KMS-11 (cell line): ENCODE data around the gene SPP2.

ENCODE experiments used
- H2AFZ ChIP-seq: fragments of 200-600 bp; sonication (generic); 2 replicates; pipeline ENCODE4 v1.6.1; 2016; ENCODE audit warnings: antibody characterized with exemption, mixed run types, low read depth
- H3K27ac ChIP-seq: fragments of 200-600 bp; sonication (generic); 2 replicates; pipeline ENCODE4 v1.6.1; 2016; ENCODE audit warnings: mild to moderate bottlenecking, mixed run types
- H3K27me3 ChIP-seq: fragments of 200-600 bp; sonication (generic); 2 replicates; pipeline ENCODE4 v1.6.1; 2017; ENCODE audit warnings: mild to moderate bottlenecking, low read depth, mixed run types, moderate library complexity; ENCODE audit not compliant: insufficient read depth
- H3K36me3 ChIP-seq: fragments of 200-600 bp; sonication (generic); 2 replicates; pipeline ENCODE4 v1.6.1; 2017; ENCODE audit warnings: mild to moderate bottlenecking, mixed run types; ENCODE audit not compliant: insufficient read depth
- H3K4me1 ChIP-seq: fragments of 200-600 bp; sonication (generic); 2 replicates; pipeline ENCODE4 v1.6.1; 2016; ENCODE audit warnings: mild to moderate bottlenecking, low read depth, mixed run types; ENCODE audit not compliant: poor library complexity, severe bottlenecking
- H3K4me2 ChIP-seq: fragments of 200-600 bp; sonication (generic); 2 replicates; pipeline ENCODE4 v1.7.0; 2016; ENCODE audit warnings: mild to moderate bottlenecking, mixed run types
- H3K4me3 ChIP-seq: fragments of 200-600 bp; sonication (generic); IDR thresholded peaks from 2 replicates; pipeline ENCODE4 v1.6.1; 2017; ENCODE audit warnings: low read depth, low read length, mixed read lengths; ENCODE audit not compliant: insufficient read depth
- H3K79me2 ChIP-seq: fragments of 200-600 bp; sonication (generic); 2 replicates; pipeline ENCODE4 v1.6.1; 2016; ENCODE audit warnings: low read depth, mixed run types; ENCODE audit not compliant: insufficient read depth
- H3K9ac ChIP-seq: fragments of 200-600 bp; sonication (generic); 2 replicates; pipeline ENCODE4 v1.6.1; 2016; ENCODE audit warnings: mild to moderate bottlenecking, mixed run types
- H4K20me1 ChIP-seq: fragments of 200-600 bp; sonication (generic); 2 replicates; pipeline ENCODE4 v1.6.1; 2016; ENCODE audit warnings: mild to moderate bottlenecking, mixed run types; ENCODE audit not compliant: insufficient read depth
- CTCF ChIP-seq: fragments of 200-600 bp; sonication (generic); conservative IDR thresholded peaks from 2 replicates; pipeline ENCODE4 v1.6.1; 2017; ENCODE audit warnings: low read depth, mild to moderate bottlenecking, antibody characterized with exemption, low read length, moderate library complexity, mixed read lengths

The SPP2 gene

DNA sequence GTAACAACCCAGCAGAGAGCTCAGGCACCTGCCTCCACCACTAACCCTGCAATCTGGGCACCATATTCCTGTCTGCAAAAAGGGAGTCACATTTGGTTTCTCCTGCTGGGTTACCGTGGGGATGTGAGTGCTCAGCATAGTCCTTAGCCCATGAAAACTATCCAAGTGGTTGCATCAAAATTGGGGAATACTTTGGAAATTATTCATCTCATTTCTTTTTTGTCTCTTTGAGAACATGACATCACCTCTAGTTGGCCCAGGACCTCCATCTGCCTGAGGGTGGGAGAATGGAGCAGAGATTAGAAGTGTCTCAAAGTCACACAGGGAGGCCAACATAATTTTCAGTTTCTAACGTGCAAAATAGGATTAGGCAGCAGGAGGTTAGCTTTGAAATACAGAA lies 19.3 kb upstream of the SPP2 start:
- Histone ChIP-seq H3K79me2 (no peaks in the 10 kb centered on the region), H3K27ac (no peak overlapping the region), H3K36me3 (no peaks in the 10 kb centered on the region), H3K27me3 (no peaks in the 10 kb centered on the region), H3K4me3 (no peak overlapping the region), H3K4me2 (no peak overlapping the region), H2AFZ (no peak overlapping the region), H3K4me1 (no peaks in the 10 kb centered on the region), H4K20me1 (no peaks in the 10 kb centered on the region), H3K9ac (no peak overlapping the region)
- TF ChIP-seq CTCF = no peak

GRCh38 chr2:234032279-234032856 lies 18.1 kb upstream of the SPP2 start:
- no peaks in the 10 kb centered on the region for H3K36me3 ChIP-seq
- H3K27ac ChIP-seq = no peak overlapping the region
- H3K9ac ChIP-seq = no peak overlapping the region
- no peak for TF ChIP-seq CTCF
- H3K4me2 ChIP-seq = no peak overlapping the region
- H3K79me2 ChIP-seq = no peaks in the 10 kb centered on the region
- no peak overlapping the region for H3K4me3 ChIP-seq
- no peaks in the 10 kb centered on the region for H3K4me1 ChIP-seq
- no peaks in the 10 kb centered on the region for H4K20me1 ChIP-seq
- no peaks in the 10 kb centered on the region for H3K27me3 ChIP-seq
- no peak overlapping the region for H2AFZ ChIP-seq

- Histone ChIP-seq H3K9ac (no peak overlapping the region), H3K27me3 (no peaks in the 10 kb centered on the region), H3K4me1 (no peaks in the 10 kb centered on the region), H3K4me2 (no peak overlapping the region), H4K20me1 (no peaks in the 10 kb centered on the region), H3K27ac (no peak overlapping the region), H3K4me3 (no peak overlapping the region), H3K36me3 (no peaks in the 10 kb centered on the region), H2AFZ (no peak overlapping the region), H3K79me2 (no peaks in the 10 kb centered on the region)
- no peak for TF ChIP-seq CTCF
These were observed 17.3 kb upstream of the SPP2 start for GRCh38 chr2:234033174-234033573.

DNA sequence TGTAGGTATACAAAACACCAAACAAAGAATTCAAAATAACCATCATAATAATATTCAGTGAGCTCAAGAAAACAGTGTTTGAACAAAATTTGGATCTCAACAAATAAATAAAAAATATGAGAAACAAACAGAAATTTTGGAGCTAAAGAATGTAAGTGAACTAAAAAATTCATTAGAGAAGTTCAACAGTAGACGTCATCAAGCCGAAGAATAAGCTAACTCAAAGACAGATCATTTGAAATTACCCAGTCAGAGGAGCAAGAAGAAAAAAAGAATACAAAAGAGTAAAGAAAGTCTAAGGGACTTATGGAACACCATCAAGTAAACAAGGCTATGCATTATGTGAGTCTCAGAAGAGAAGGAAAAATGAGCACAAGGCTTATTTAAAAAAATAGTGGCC lies 16.6 kb upstream of the SPP2 start:
- no peaks in the 10 kb centered on the region for H3K79me2 ChIP-seq
- H3K27ac ChIP-seq = no peak overlapping the region
- H3K4me3 ChIP-seq = no peak overlapping the region
- H2AFZ ChIP-seq = no peak overlapping the region
- no peak for TF ChIP-seq CTCF
- no peaks in the 10 kb centered on the region for H3K36me3 ChIP-seq
- no peaks in the 10 kb centered on the region for H4K20me1 ChIP-seq
- H3K4me2 ChIP-seq = no peak overlapping the region
- H3K9ac ChIP-seq = no peak overlapping the region
- no peaks in the 10 kb centered on the region for H3K4me1 ChIP-seq
- H3K27me3 ChIP-seq = no peaks in the 10 kb centered on the region
